H1 (cell line): ENCODE data around the gene TBC1D19. TPM values are rescaled to one million over a fixed set of nuclear protein-coding genes. Genes with fewer than 3 reads are reported as not detected.
A peak's percentile ranks its signal among the peaks of the same experiment; 100 is the strongest.

Source experiments
- CTCF ChIA-PET: fragments of 300-600 bp; sonication (Branson Sonifier 250); formaldehyde crosslinking; loops from one replicate; lab custom pipeline; 2021; ENCODE audit not compliant: partially characterized antibody; lab: Charles Lee
- POLR2A ChIA-PET: fragments of 300-600 bp; sonication (Branson Sonifier 250); formaldehyde crosslinking; loops from one replicate; lab custom pipeline; 2021; ENCODE audit warnings: inconsistent platforms; ENCODE audit not compliant: partially characterized antibody; lab: Charles Lee
- DNase-seq, 2 experiments: peaks; one replicate each; pipeline versions ENCODE4 v3.0.0 to v3.0.0-alpha.2; 2010 to 2022; ENCODE audit warnings: low spot score in 2 of 2, low read depth in 1 of 2, mixed read lengths in 1 of 2
- FAIRE-seq: peaks from 2 replicates; lab custom pipeline; 2011; peaks lifted over from hg19 to GRCh38; lab: Jason Lieb, UNC
- H2AFZ ChIP-seq: 2 replicates; pipeline ENCODE4 v1.8.1; 2012; ENCODE audit warnings: low read length, inconsistent platforms
- H2AK5ac ChIP-seq: 2 replicates; pipeline ENCODE4 v1.6.1; 2013; ENCODE audit warnings: low read depth, low read length
- H2BK120ac ChIP-seq: replicated peaks from 2 replicates; pipeline ENCODE3; 2013; ENCODE audit warnings: low read depth, low read length, inconsistent platforms
- H2BK12ac ChIP-seq: 2 replicates; pipeline ENCODE4 v1.6.1; 2013; ENCODE audit warnings: low read depth, low read length
- H2BK15ac ChIP-seq: 2 replicates; pipeline ENCODE4 v1.6.1; 2013; ENCODE audit warnings: low read length
- H2BK20ac ChIP-seq: 2 replicates; pipeline ENCODE4 v1.6.1; 2013; ENCODE audit warnings: low read length
- H2BK5ac ChIP-seq: 2 replicates; pipeline ENCODE4 v1.6.1; 2013; ENCODE audit warnings: low read depth, low read length
- H3K14ac ChIP-seq: 2 replicates; pipeline ENCODE4 v1.6.1; 2013; ENCODE audit warnings: inconsistent platforms; ENCODE audit not compliant: insufficient read length
- H3K18ac ChIP-seq: 2 replicates; pipeline ENCODE4 v1.6.1; 2013; ENCODE audit warnings: low read length; ENCODE audit errors: extremely low read depth
- H3K23ac ChIP-seq: 2 replicates; pipeline ENCODE4 v1.6.1; 2013; ENCODE audit warnings: inconsistent platforms; ENCODE audit not compliant: insufficient read length
- H3K23me2 ChIP-seq: 2 replicates; pipeline ENCODE4 v1.6.1; 2013; ENCODE audit warnings: low read depth, low read length
- H3K27ac ChIP-seq: 2 replicates; pipeline ENCODE4 v1.6.1; 2011; ENCODE audit warnings: low read depth, low read length, inconsistent platforms
- H3K27me3 ChIP-seq, 4 experiments: replicated peaks in 1 of 4; 1 replicate in 1 of 4; 2 replicates in 3 of 4; pipeline versions ENCODE4 v1.6.1 to v1.8.1; 2011 to 2013; ENCODE audit warnings: low read length in 3 of 4, mild to moderate bottlenecking in 3 of 4, inconsistent platforms in 2 of 4, mixed read lengths in 2 of 4, moderate library complexity in 1 of 4; ENCODE audit not compliant: control insufficient read depth in 3 of 4, insufficient read depth in 3 of 4; ENCODE audit errors: extremely low read depth in 1 of 4
- H3K36me3 ChIP-seq, 4 experiments: 2 replicates each; pipeline versions ENCODE4 v1.6.1 to v1.8.1; 2011 to 2013; ENCODE audit warnings: mild to moderate bottlenecking in 4 of 4, low read length in 3 of 4, moderate library complexity in 2 of 4, control low read depth in 1 of 4, inconsistent platforms in 1 of 4; ENCODE audit not compliant: insufficient read depth in 4 of 4, control insufficient read depth in 2 of 4
- H3K4ac ChIP-seq: replicated peaks from 2 replicates; pipeline ENCODE3; 2013; ENCODE audit warnings: low read length, low read depth, mixed read lengths, inconsistent platforms; ENCODE audit not compliant: insufficient read length
- H3K4me1 ChIP-seq, 4 experiments: replicated peaks in 1 of 4; 1 replicate in 1 of 4; 2 replicates in 3 of 4; pipeline versions ENCODE4 v1.6.1 to v1.8.1; 2011 to 2013; ENCODE audit warnings: low read length in 3 of 4, inconsistent platforms in 2 of 4, mixed read lengths in 1 of 4; ENCODE audit not compliant: insufficient read depth in 4 of 4, control insufficient read depth in 3 of 4
- H3K4me2 ChIP-seq, 2 experiments: 2 replicates each; pipeline versions ENCODE4 v1.6.1 to v1.8.1; 2011 to 2013; ENCODE audit warnings: low read depth in 2 of 2, low read length in 2 of 2, control low read depth in 1 of 2, inconsistent platforms in 1 of 2, mild to moderate bottlenecking in 1 of 2; ENCODE audit not compliant: insufficient read depth in 1 of 2
- H3K4me3 ChIP-seq, 4 experiments: fragments of 200-600, 300-600 bp in 1 of 4; sonication (generic), shearing (Covaris generic), sonication (Bioruptor Twin) in 1 of 4; 2 replicates each; pipeline versions ENCODE4 v1.5.1 to v1.8.1; 2011 to 2016; ENCODE audit warnings: low read length in 4 of 4, low read depth in 3 of 4, control low read depth in 2 of 4, inconsistent platforms in 2 of 4, mild to moderate bottlenecking in 2 of 4, mixed read lengths in 1 of 4, moderate library complexity in 1 of 4; ENCODE audit not compliant: insufficient read depth in 2 of 4; ENCODE audit errors: extremely low read depth in 1 of 4
- H3K56ac ChIP-seq: replicated peaks from 2 replicates; pipeline ENCODE3; 2013; ENCODE audit warnings: low read depth, mild to moderate bottlenecking, mixed read lengths, low read length, inconsistent platforms; ENCODE audit not compliant: insufficient read length
- H3K79me1 ChIP-seq: 2 replicates; pipeline ENCODE4 v1.6.1; 2013; ENCODE audit warnings: low read depth, low read length, control low read depth
- H3K79me2 ChIP-seq, 2 experiments: 2 replicates each; pipeline versions ENCODE4 v1.6.1 to v1.8.1; 2012 to 2013; ENCODE audit warnings: low read length in 2 of 2, mild to moderate bottlenecking in 2 of 2, inconsistent platforms in 1 of 2; ENCODE audit not compliant: insufficient read depth in 2 of 2, control insufficient read depth in 1 of 2
- H3K9ac ChIP-seq, 4 experiments: replicated peaks in 1 of 4; 1 replicate in 1 of 4; 2 replicates in 3 of 4; pipeline versions ENCODE4 v1.6.1 to v1.8.1; 2011 to 2013; ENCODE audit warnings: low read depth in 3 of 4, low read length in 3 of 4, control low read depth in 2 of 4, mild to moderate bottlenecking in 2 of 4, moderate library complexity in 2 of 4, inconsistent platforms in 1 of 4; ENCODE audit errors: extremely low read depth in 1 of 4
- H3K9me3 ChIP-seq, 2 experiments: 2 replicates each; pipeline versions ENCODE4 v1.6.1 to v1.8.1; 2012 to 2013; ENCODE audit warnings: mild to moderate bottlenecking in 2 of 2, moderate library complexity in 2 of 2, control low read depth in 1 of 2, inconsistent platforms in 1 of 2, low read depth in 1 of 2, low read length in 1 of 2, mixed read lengths in 1 of 2; ENCODE audit not compliant: insufficient read depth in 2 of 2
- H4K20me1 ChIP-seq, 2 experiments: replicated peaks in 1 of 2; 2 replicates each; pipeline versions ENCODE3 to v1.8.1; 2011 to 2013; ENCODE audit warnings: inconsistent platforms in 2 of 2, low read length in 2 of 2, mild to moderate bottlenecking in 1 of 2; ENCODE audit not compliant: insufficient read depth in 2 of 2, control insufficient read depth in 1 of 2
- H4K5ac ChIP-seq: 2 replicates; pipeline ENCODE4 v1.6.1; 2013; ENCODE audit warnings: low read length, low read depth, mixed read lengths, inconsistent platforms; ENCODE audit not compliant: insufficient read length
- H4K8ac ChIP-seq: 2 replicates; pipeline ENCODE4 v1.8.0; 2013; ENCODE audit warnings: mild to moderate bottlenecking, moderate library complexity, low read length, inconsistent platforms; ENCODE audit not compliant: insufficient read depth; ENCODE audit errors: extremely low read depth
- H4K91ac ChIP-seq: replicated peaks from 2 replicates; pipeline ENCODE3; 2013; ENCODE audit warnings: low read length, mixed read lengths, inconsistent platforms; ENCODE audit not compliant: insufficient read length
- CBX5 ChIP-seq: fragments of 300-800, 300-1000 bp; sonication (generic); IDR thresholded peaks from 2 replicates; pipeline ENCODE4 v1.7.1; 2016; ENCODE audit warnings: antibody characterized with exemption, low read length, low read depth
- JUND ChIP-seq: IDR thresholded peaks from 2 replicates; pipeline ENCODE4 v1.6.1; 2011; ENCODE audit warnings: mild to moderate bottlenecking, improper control_type of control experiment, low read length
- NRF1 ChIP-seq: IDR thresholded peaks from 2 replicates; pipeline ENCODE4 v1.6.1; 2011; ENCODE audit warnings: mild to moderate bottlenecking, low read depth, low read length, improper control_type of control experiment
- RBBP5 ChIP-seq: IDR thresholded peaks from 2 replicates; pipeline ENCODE4 v1.7.1; 2012; ENCODE audit warnings: low read depth, mild to moderate bottlenecking, inconsistent platforms, low read length, moderate library complexity, borderline replicate concordance
- RFX5 ChIP-seq: IDR thresholded peaks from 2 replicates; pipeline ENCODE4 v1.6.1; 2011; ENCODE audit warnings: low read depth, low read length, improper control_type of control experiment, borderline replicate concordance
- SIX5 ChIP-seq: IDR thresholded peaks from 2 replicates; pipeline ENCODE4 v1.6.1; 2011; ENCODE audit warnings: mild to moderate bottlenecking, low read depth, low read length
- SP2 ChIP-seq: IDR thresholded peaks from 2 replicates; pipeline ENCODE4 v1.6.1; 2012; ENCODE audit warnings: mild to moderate bottlenecking, low read length, inconsistent platforms
- TBP ChIP-seq: IDR thresholded peaks from 2 replicates; pipeline ENCODE4 v1.6.1; 2011; ENCODE audit warnings: low read depth, low read length, improper control_type of control experiment
- whole genome bisulfite sequencing, 2 experiments: shearing (Covaris generic) in 1 of 2; methylation state at CpG; one replicate each; pipeline versions ENCODE4 v1.1.6 to v1.1.7; 2013 to 2015; ENCODE audit warnings: low lambda C conversion rate in 2 of 2, mixed read lengths in 2 of 2, inconsistent platforms in 1 of 2, low coverage in 1 of 2, missing lambda C conversion rate in 1 of 2; ENCODE audit not compliant: insufficient replicate concordance in 2 of 2, insufficient coverage in 1 of 2, insufficient read length in 1 of 2; ENCODE audit errors: extremely low coverage in 1 of 2, missing lambda C conversion rate in 1 of 2; 5-methylcytosine and 5-hydroxymethylcytosine counted together
- polyA plus RNA-seq, 7 experiments: library from polyadenylated mRNA; depleted of rRNA in 3 of 7; stranded (reverse) in 5 of 7; unstranded in 2 of 7; fragments of >200 nt in 5 of 7; fragments of 200-250 nt in 2 of 7; gene quantifications; 1 replicate in 5 of 7; 2 replicates in 1 of 7; 4 replicates in 1 of 7; pipeline versions ENCODE4 v1.2.1 to v1.2.3, GENCODE V29; 2011 to 2013; ENCODE audit warnings: missing spikeins in 2 of 7, mixed read lengths in 2 of 7
- total RNA-seq: library from RNA; stranded (reverse); fragmentation: NEBNext Ultra II Directional; extraction: Animal tissue kit (Norgen Biotek cat#: 25700); gene quantifications from 2 replicates; pipeline ENCODE4 v1.2.1, GENCODE V29; 2021
- TF ChIP-seq, protein P1 (sequence below): IDR thresholded peaks from 2 replicates; pipeline ENCODE4 v1.6.1; 2011; ENCODE audit warnings: low read length, improper control_type of control experiment
- TF ChIP-seq, protein P2 (sequence below): IDR thresholded peaks from 2 replicates; pipeline ENCODE4 v1.6.1; 2012; ENCODE audit warnings: inconsistent platforms
- TF ChIP-seq, protein P3 (sequence below): IDR thresholded peaks from 2 replicates; pipeline ENCODE4 v1.6.1; 2012; ENCODE audit warnings: low read length, inconsistent platforms

TBC1D19 gene
- total and polyA plus RNA-seq, 2 of the 8 experiments (the other 6 are each of a cell fraction or from before 2014, with no cell fraction given) = 1.9 to 3.5 TPM

DNA sequence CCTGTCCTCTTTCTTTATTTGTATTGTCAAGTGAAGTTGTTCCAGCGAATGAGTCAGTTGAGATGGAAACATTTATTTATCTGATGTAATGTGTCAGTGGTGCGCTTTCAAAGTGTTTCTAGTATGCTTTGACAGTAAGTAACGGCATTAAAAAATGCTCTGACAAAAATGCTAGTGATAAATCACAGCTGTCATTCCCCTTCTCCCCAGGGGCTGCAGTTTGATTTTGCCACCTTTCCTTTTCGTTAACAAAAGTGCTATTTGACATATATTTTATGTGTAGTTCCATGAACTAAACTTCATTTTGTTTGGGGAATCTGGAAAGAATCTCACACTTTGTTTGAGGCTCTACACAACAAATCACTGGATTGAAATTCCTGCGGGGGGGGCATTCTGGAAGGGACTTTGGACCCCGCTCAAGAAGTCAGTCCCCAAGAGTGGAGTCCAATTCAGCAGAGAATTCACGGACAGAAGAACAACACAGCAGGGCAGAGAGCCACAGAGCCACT, 7.6 kb upstream of the TBC1D19 start:
- no peak overlapping the region for H3K18ac ChIP-seq
- TF ChIP-seq SIX5 (no peak), CBX5 (no peak), RFX5 (no peak), SP2 (no peak), RBBP5 (no peak), NRF1 (no peak), JUND (no peak), TBP (no peak)
- TF ChIP-seq, protein P1, sequence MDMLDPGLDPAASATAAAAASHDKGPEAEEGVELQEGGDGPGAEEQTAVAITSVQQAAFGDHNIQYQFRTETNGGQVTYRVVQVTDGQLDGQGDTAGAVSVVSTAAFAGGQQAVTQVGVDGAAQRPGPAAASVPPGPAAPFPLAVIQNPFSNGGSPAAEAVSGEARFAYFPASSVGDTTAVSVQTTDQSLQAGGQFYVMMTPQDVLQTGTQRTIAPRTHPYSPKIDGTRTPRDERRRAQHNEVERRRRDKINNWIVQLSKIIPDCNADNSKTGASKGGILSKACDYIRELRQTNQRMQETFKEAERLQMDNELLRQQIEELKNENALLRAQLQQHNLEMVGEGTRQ = no peak
- TF ChIP-seq, protein P2, sequence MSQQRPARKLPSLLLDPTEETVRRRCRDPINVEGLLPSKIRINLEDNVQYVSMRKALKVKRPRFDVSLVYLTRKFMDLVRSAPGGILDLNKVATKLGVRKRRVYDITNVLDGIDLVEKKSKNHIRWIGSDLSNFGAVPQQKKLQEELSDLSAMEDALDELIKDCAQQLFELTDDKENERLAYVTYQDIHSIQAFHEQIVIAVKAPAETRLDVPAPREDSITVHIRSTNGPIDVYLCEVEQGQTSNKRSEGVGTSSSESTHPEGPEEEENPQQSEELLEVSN = no peak
- TF ChIP-seq, protein P3, sequence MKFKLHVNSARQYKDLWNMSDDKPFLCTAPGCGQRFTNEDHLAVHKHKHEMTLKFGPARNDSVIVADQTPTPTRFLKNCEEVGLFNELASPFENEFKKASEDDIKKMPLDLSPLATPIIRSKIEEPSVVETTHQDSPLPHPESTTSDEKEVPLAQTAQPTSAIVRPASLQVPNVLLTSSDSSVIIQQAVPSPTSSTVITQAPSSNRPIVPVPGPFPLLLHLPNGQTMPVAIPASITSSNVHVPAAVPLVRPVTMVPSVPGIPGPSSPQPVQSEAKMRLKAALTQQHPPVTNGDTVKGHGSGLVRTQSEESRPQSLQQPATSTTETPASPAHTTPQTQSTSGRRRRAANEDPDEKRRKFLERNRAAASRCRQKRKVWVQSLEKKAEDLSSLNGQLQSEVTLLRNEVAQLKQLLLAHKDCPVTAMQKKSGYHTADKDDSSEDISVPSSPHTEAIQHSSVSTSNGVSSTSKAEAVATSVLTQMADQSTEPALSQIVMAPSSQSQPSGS = no peak

More for the DNA sequence above, 7.6 kb upstream of the TBC1D19 start:
- Histone ChIP-seq H4K20me1 (no peaks in the 10 kb centered on the region), H2AK5ac (no peak overlapping the region), H2BK120ac (no peak overlapping the region), H3K56ac (no peak overlapping the region), H3K27ac (no peak overlapping the region), H4K91ac (no peak overlapping the region), H3K4me3 (no peak overlapping the region), H2BK15ac (no peak overlapping the region), H3K4ac (no peak overlapping the region), H3K23me2 (no peaks in the 10 kb centered on the region; the same call in 1 of the 2 replicates), H3K9ac (no peak overlapping the region), H3K4me1 (peaks cover 0 to 4% (median 0%) of the 10 kb centered on the region in 4 experiments; a peak in 1 of 7 replicates), H2BK5ac (no peak overlapping the region), H3K79me2 (no peaks in the 10 kb centered on the region), H3K79me1 (no peaks in the 10 kb centered on the region), H3K36me3 (no peaks in the 10 kb centered on the region), H4K8ac (no peak overlapping the region), H2AFZ (no peak overlapping the region), H3K14ac (no peak overlapping the region), H3K9me3 (no peaks in the 10 kb centered on the region), H3K23ac (no peak overlapping the region), H2BK12ac (no peak overlapping the region), H4K5ac (no peak overlapping the region), H2BK20ac (no peak overlapping the region), H3K27me3 (no peaks in the 10 kb centered on the region), H3K4me2 (no peak overlapping the region)
- CTCF ChIA-PET = interaction anchor here (0.6 kb wide), 1 partner anchor 9 kb away, joined by 3 read pairs; no protein-coding TSS in a partner anchor
- FAIRE-seq (peak; percentile 36), DNase-seq (no peak)
- POLR2A ChIA-PET = no interaction called here
- 93% methylated on average over 7 of the region's 7 CpGs; no CpG with 5 or more reads in 1 of the 2 experiments for WGBS, 2 experiments
